ENCODE measurements around the gene MGLL. TPM values are rescaled to one million over a fixed set of nuclear protein-coding genes. Genes with fewer than 3 reads are reported as not detected.

Gene MGLL
- total and polyA plus RNA-seq, 10 donors: 11.0 to 134 (median 80.7) TPM

- DNase-seq: no peak
- Histone ChIP-seq H3K27ac (peak overlapping the region in 4 of 8 donors; percentile 21 to 63 (median 42)), H3K27me3 (replicated peaks in 1 of 7) (no peaks in the 10 kb centered on the region), H3K4me3 (no peak overlapping the region), H3K36me3 (peaks cover 0 to 13% (median 0%) of the 10 kb centered on the region in 6 donors), H3K9me3 (no peaks in the 10 kb centered on the region), H3K4me1 (peaks cover 0 to 49% (median 21%) of the 10 kb centered on the region in 6 donors)
- intact Hi-C loops (cut with DNase I; ENCODE audit: low total_unique reads): no loop called here
- 69 to 84% (median 72%) methylated on average over 11 of the region's 11 CpGs for WGBS, 5 donors
- no peak for TF ChIP-seq CTCF (IDR thresholded peaks at IDR 0.05 in 8 of 11, conservative IDR thresholded peaks at IDR 0.05 in 3 of 11)
- TF ChIP-seq POLR2AphosphoS5 (IDR thresholded peaks at IDR 0.05): no peak
- no peak for TF ChIP-seq POLR2A (IDR thresholded peaks at IDR 0.05)
These were observed 78.0 kb downstream of the MGLL start for GRCh38 chr3:127744253-127744815.

- intact Hi-C loops (cut with DNase I; ENCODE audit: low total_unique reads): no loop called here
- no peak for TF ChIP-seq POLR2AphosphoS5 (IDR thresholded peaks at IDR 0.05)
- no peak for DNase-seq
- 75 to 88% (median 85%) methylated on average over 15 of the region's 15 CpGs for whole genome bisulfite sequencing, 5 donors
- Histone ChIP-seq H3K9me3 (no peaks in the 10 kb centered on the region), H3K4me3 (no peak overlapping the region), H3K27ac (peak overlapping the region in 5 of 8 donors; percentile 22 to 63 (median 48)), H3K36me3 (peaks cover 0 to 13% (median 0%) of the 10 kb centered on the region in 6 donors), H3K27me3 (replicated peaks in 1 of 7) (no peaks in the 10 kb centered on the region), H3K4me1 (peaks cover 1 to 49% (median 24%) of the 10 kb centered on the region in 6 donors)
These were observed 78.7 kb downstream of the MGLL start for GRCh38 chr3:127743351-127744252.

- DNase-seq: peak; percentile 45
- WGBS, 5 donors: 88 to 94% (median 90%) methylated on average over 8 to 9 of the region's 9 CpGs
- H3K4me1 ChIP-seq: peaks cover 5 to 55% (median 32%) of the 10 kb centered on the region in 6 donors
- H3K27me3 ChIP-seq (replicated peaks in 1 of 7): no peaks in the 10 kb centered on the region
- peak overlapping the region in 3 of 8 donors; percentile 40 to 63 (median 48) for H3K27ac ChIP-seq
- TF ChIP-seq POLR2A (IDR thresholded peaks at IDR 0.05): no peak
- TF ChIP-seq CTCF (IDR thresholded peaks at IDR 0.05 in 8 of 11, conservative IDR thresholded peaks at IDR 0.05 in 3 of 11): no peak
- TF ChIP-seq POLR2AphosphoS5 (IDR thresholded peaks at IDR 0.05): no peak
- intact Hi-C loops (cut with DNase I; ENCODE audit: low total_unique reads): no loop called here
- H3K36me3 ChIP-seq: peaks cover 0 to 12% (median 0%) of the 10 kb centered on the region in 6 donors
- no peak overlapping the region for H3K4me3 ChIP-seq
- H3K9me3 ChIP-seq: no peaks in the 10 kb centered on the region
These were observed 79.7 kb downstream of the MGLL start for GRCh38 chr3:127742580-127742979.

- no peak overlapping the region for H3K27ac ChIP-seq
- 87 to 96% (median 89%) methylated on average over 1 of the region's 1 CpG for WGBS, 5 donors
- no peaks in the 10 kb centered on the region for H3K9me3 ChIP-seq
- peaks cover 7 to 55% (median 36%) of the 10 kb centered on the region in 6 donors for H3K4me1 ChIP-seq
- H3K4me3 ChIP-seq: no peak overlapping the region
- DNase-seq: no peak
- TF ChIP-seq CTCF (IDR thresholded peaks at IDR 0.05 in 8 of 11, conservative IDR thresholded peaks at IDR 0.05 in 3 of 11): no peak
- TF ChIP-seq POLR2A (IDR thresholded peaks at IDR 0.05): no peak
- no peak for TF ChIP-seq POLR2AphosphoS5 (IDR thresholded peaks at IDR 0.05)
- H3K27me3 ChIP-seq (replicated peaks in 1 of 7): no peaks in the 10 kb centered on the region
- H3K36me3 ChIP-seq: peaks cover 0 to 8% (median 0%) of the 10 kb centered on the region in 6 donors
- intact Hi-C loops (cut with DNase I; ENCODE audit: low total_unique reads): no loop called here
These were observed 80.6 kb downstream of the MGLL start for GRCh38 chr3:127741690-127742089.
